GM23248 (cell line): Measurements from ENCODE around the gene PID1.

Experiments used
- EZH2 ChIP-seq: fragments of 200-600 bp; sonication (generic); IDR thresholded peaks from 2 replicates; pipeline ENCODE4 v1.6.1; 2018; ENCODE audit warnings: antibody characterized with exemption, mild to moderate bottlenecking; ENCODE audit not compliant: insufficient read depth, poor library complexity, severe bottlenecking
- EZH2phosphoT487 ChIP-seq: fragments of 200-600 bp; sonication (generic); IDR thresholded peaks from 2 replicates; pipeline ENCODE4 v1.6.1; 2018; ENCODE audit warnings: antibody characterized with exemption, moderate library complexity, mild to moderate bottlenecking, low read depth; ENCODE audit not compliant: insufficient read depth

- TF ChIP-seq EZH2phosphoT487 (no peak), EZH2 (no peak)
Observed at GRCh38 chr2:229237270-229237669, 33.8 kb downstream of the PID1 start.
